Calu3 (cell line): ENCODE measurements around the gene ZNF697. TPM values are rescaled to one million over a fixed set of nuclear protein-coding genes. Genes with fewer than 3 reads are reported as not detected.

Experiments
- BruUV-seq: library from RNA; stranded (reverse); fragments of 400-500 nt; replicated peaks from 2 replicates; lab custom pipeline; 2021; lab: Mats Ljungman, UMichigan
- CTCF ChIA-PET: fragments of 300-600 bp; sonication (Branson Sonifier 250); formaldehyde crosslinking; loops from one replicate; lab custom pipeline; 2022; ENCODE audit warnings: antibody characterized with exemption; lab: Charles Lee
- DNase-seq: peaks from one replicate; pipeline ENCODE4 v3.0.0; 2022
- H3K27ac Mint-ChIP-seq: one replicate; pipeline ENCODE4 v1.8.0; 2022; ENCODE audit warnings: mixed read lengths; ENCODE audit not compliant: unreplicated experiment
- H3K27me3 Mint-ChIP-seq: one replicate; pipeline ENCODE4 v1.8.0; 2022; ENCODE audit warnings: mixed read lengths; ENCODE audit not compliant: unreplicated experiment
- H3K36me3 Mint-ChIP-seq: one replicate; pipeline ENCODE4 v1.8.0; 2022; ENCODE audit warnings: mild to moderate bottlenecking, moderate library complexity, mixed read lengths; ENCODE audit not compliant: insufficient read depth, unreplicated experiment
- H3K4me1 Mint-ChIP-seq: one replicate; pipeline ENCODE4 v1.8.0; 2022; ENCODE audit warnings: mild to moderate bottlenecking, low read depth, mixed read lengths; ENCODE audit not compliant: unreplicated experiment
- H3K4me3 Mint-ChIP-seq: one replicate; pipeline ENCODE4 v1.8.0; 2022; ENCODE audit warnings: mild to moderate bottlenecking, low read depth, moderate library complexity, mixed read lengths; ENCODE audit not compliant: unreplicated experiment
- H3K9me3 Mint-ChIP-seq: one replicate; pipeline ENCODE4 v1.8.0; 2022; ENCODE audit warnings: low read depth, mixed read lengths; ENCODE audit not compliant: unreplicated experiment
- intact Hi-C: fragments of 100-400 bp; cut with micrococcal nuclease; formaldehyde crosslinking; loops from one replicate; pipeline ENCODE4 v1.10.0; 2022; ENCODE audit not compliant: unreplicated experiment
- total RNA-seq: library from RNA; stranded (reverse); gene quantifications from 2 replicates; pipeline ENCODE4 v1.2.3, GENCODE V29; 2022
- TF ChIP-seq, protein P1 (sequence below): fragments of 200-600 bp; IDR thresholded peaks from one replicate; pipeline ENCODE4 v1.8.0; 2022; ENCODE audit warnings: antibody characterized with exemption; ENCODE audit not compliant: unreplicated experiment

Gene ZNF697
- total RNA-seq, 1 experiment from 2014 or later, result 4.8 TPM

DNA sequence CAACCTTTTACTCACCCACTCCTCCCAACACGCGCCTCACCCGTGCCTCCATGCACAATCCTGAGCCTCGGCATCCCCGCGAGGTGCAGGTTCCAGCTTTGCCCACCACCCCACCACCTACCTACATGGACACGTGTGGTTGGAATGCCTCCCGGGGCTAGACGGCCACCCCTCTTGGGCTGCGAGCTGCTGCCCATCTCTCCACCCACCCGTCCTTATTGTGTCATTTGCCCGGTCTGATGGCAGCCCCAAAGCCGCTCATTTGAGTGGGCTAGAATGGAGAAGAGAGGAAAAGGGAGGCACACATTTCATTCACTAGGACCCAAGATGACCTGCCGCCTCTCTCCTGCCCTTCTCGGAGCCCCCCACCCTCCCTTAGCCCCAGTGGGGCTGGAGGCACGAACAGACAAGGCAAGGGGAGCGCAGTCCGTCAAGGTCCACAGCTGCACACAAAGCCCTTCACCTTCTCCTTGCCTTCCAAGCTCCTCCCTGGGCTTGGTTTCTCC lies 785 bp downstream of the ZNF697 start:
- no peak for DNase-seq
- BruUV-seq, result no TSS peak
- Mint-ChIP-seq H3K4me3 (peak overlapping the region; percentile 98), H3K27me3 (peaks cover 8% of the 10 kb centered on the region), H3K4me1 (peaks cover 31% of the 10 kb centered on the region), H3K27ac (peak overlapping the region; percentile 74), H3K36me3 (peaks cover 24% of the 10 kb centered on the region), H3K9me3 (no peaks in the 10 kb centered on the region)
- intact Hi-C loops, result no loop called here
- TF ChIP-seq, protein P1, sequence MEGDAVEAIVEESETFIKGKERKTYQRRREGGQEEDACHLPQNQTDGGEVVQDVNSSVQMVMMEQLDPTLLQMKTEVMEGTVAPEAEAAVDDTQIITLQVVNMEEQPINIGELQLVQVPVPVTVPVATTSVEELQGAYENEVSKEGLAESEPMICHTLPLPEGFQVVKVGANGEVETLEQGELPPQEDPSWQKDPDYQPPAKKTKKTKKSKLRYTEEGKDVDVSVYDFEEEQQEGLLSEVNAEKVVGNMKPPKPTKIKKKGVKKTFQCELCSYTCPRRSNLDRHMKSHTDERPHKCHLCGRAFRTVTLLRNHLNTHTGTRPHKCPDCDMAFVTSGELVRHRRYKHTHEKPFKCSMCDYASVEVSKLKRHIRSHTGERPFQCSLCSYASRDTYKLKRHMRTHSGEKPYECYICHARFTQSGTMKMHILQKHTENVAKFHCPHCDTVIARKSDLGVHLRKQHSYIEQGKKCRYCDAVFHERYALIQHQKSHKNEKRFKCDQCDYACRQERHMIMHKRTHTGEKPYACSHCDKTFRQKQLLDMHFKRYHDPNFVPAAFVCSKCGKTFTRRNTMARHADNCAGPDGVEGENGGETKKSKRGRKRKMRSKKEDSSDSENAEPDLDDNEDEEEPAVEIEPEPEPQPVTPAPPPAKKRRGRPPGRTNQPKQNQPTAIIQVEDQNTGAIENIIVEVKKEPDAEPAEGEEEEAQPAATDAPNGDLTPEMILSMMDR, result no peak
- CTCF ChIA-PET, result interaction anchor here (0.8 to 3.0 kb wide), 5 partner anchors 13 to 65 kb away, joined by 3 to 31 read pairs (median 6); partner anchors contain the start of gene PHGDH

DNA sequence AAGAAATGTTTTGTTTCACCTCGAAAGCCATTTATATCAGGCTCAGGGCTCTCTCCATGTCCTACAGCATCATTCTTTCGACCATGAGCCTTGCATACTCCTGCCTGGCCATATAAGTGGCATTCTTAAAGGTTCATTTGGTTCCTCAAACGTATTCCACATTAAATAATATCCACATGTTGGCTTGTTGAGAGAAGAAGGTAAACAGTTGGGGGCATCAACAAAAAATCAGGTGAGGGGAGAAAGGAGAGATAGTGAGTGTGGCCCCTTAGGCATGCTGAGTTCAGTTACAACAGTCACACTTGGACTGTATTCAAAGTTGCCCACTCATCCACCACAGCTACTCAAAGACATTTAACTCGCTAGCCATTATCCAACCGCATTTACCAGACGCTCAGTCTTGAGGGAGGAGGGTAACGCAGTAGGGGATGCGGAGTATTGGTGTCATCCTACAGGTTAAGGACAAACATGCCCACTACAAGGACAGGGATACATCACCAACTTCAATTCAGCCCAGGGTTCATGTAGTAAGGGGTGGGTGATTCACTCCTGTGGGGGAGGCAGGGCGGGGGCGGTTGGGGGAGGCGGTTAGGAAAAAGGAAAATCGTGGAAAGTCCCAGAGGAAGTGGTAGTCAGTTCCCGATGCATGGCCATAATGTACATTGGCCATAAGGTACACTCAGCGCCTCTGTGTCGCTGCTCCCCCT lies 1.4 kb downstream of the ZNF697 start:
- H3K4me1 Mint-ChIP-seq, result peaks cover 31% of the 10 kb centered on the region
- CTCF ChIA-PET, result interaction anchor here (0.7 to 3.0 kb wide), 5 partner anchors 13 to 65 kb away, joined by 3 to 31 read pairs (median 6); partner anchors contain the start of gene PHGDH
- peaks cover 8% of the 10 kb centered on the region for H3K27me3 Mint-ChIP-seq
- peak overlapping the region; percentile 74 for H3K27ac Mint-ChIP-seq
- intact Hi-C loops, result no loop called here
- no peaks in the 10 kb centered on the region for H3K9me3 Mint-ChIP-seq
- H3K36me3 Mint-ChIP-seq, result peaks cover 24% of the 10 kb centered on the region
- DNase-seq, result no peak
- TF ChIP-seq, protein P1, result no peak
- H3K4me3 Mint-ChIP-seq, result peak overlapping the region; percentile 98
- BruUV-seq, result no TSS peak

DNA sequence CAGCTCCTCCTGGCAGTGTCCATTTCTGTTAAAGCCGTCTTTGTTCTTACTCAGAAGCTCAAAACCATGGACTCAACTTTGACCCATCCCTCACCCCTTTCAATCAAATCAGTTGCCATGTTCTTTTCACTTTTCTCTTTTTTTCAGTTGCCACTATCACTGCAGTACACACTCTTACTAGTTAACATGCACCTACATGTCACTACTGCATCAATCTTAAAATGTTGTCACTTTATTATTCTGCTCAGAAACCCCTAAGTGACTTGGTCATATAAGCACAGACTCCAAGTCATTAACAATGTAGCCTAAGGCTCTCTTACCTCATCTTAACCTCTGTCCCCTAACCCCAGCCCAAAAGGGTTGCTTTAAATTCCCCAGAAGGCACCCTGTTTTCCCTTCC lies 9.0 kb downstream of the ZNF697 start:
- no peaks in the 10 kb centered on the region for H3K9me3 Mint-ChIP-seq
- BruUV-seq, result no TSS peak
- H3K4me1 Mint-ChIP-seq, result peaks cover 23% of the 10 kb centered on the region
- H3K4me3 Mint-ChIP-seq, result no peak overlapping the region
- no peak overlapping the region for H3K27ac Mint-ChIP-seq
- H3K27me3 Mint-ChIP-seq, result no peaks in the 10 kb centered on the region
- intact Hi-C loops, result no loop called here
- H3K36me3 Mint-ChIP-seq, result no peaks in the 10 kb centered on the region
- TF ChIP-seq, protein P1, result no peak
- CTCF ChIA-PET, result no interaction called here
- DNase-seq, result no peak

DNA sequence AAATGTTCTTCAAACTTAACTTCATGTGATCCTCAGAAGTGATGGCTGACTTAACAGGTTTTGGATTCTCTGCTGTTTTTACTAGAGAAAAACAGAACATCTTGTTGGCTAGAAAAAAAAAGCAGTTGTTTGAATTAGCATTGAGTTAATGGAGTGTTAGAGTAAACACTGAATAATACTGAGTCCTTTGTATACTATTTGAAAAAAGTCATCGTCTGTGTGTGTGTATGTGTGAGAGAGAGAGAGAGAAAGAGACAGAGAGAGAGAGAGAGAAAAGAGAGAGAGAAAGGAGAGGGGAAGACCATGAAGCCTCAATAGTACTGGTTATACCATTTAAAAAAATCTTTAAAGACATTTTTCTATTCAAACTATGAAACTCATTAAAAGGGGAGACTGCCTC lies 10.4 kb downstream of the ZNF697 start:
- TF ChIP-seq, protein P1, result no peak
- Mint-ChIP-seq H3K27ac (no peak overlapping the region), H3K36me3 (no peaks in the 10 kb centered on the region), H3K4me3 (no peak overlapping the region), H3K9me3 (no peaks in the 10 kb centered on the region), H3K27me3 (no peaks in the 10 kb centered on the region), H3K4me1 (peaks cover 22% of the 10 kb centered on the region)
- no TSS peak for BruUV-seq
- CTCF ChIA-PET, result no interaction called here
- intact Hi-C loops, result no loop called here
- no peak for DNase-seq
